GM21786 (cell line): ENCODE results near the gene DCP2.

ENCODE experiments used
- ATAC-seq: cut with Tn5 transposase; IDR thresholded peaks from one replicate; pipeline ENCODE4 v1.9.1; 2021; ENCODE audit not compliant: unreplicated experiment

The DCP2 gene

DNA sequence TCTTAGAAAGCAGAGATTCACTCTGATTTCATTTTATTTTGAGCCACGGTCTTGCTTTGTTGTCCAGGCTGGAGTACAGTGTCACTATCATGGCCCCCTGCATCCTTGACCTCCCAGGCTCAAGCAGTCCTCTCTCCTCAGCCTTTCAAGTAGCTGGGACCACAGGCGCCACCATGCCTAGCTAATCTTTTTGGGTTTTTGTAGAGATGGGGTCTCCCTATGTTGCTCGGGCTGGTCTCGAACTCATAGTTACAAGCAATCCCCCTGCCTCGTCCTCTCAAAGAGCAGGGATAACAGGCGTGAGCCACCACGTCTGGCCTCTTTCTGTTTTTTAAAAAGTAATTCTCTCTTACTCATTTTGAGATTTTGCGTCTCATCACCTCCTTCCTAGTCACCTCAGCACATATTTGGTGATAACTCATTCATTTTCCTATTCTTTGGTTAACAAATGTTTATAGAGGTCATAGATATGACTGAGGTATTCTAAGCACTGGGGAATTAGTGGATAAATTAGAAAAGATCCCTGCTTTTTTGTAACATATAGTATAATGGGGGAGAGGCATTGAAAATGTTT, 10.8 kb upstream of the DCP2 start:
- no peak for ATAC-seq

DNA sequence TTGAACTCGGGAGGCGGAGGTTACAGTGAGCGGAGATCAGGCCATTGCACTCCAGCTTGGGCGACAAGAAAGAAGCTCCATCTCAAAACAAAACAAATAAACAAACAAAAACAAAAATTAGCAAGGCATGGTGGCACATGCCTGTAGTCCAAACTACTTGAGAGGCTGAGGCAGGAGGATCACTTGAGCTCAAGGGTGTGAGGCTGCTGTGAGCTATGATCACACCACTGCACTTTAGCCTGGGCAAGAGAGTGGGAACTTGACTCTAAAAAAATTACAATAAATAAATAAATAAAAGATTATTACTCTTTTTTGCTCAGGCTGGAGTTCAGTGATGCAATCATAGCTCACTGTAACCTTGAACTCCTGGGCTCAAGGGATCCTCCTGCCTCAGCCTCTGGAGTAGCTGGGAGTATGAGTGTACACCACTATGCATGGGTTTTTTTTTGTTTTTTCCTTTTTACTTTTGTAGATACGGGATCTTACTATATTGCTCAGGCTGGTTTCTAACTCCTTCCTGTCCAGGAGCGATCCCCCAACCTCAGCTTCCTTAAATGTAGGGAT, 9.0 kb upstream of the DCP2 start:
- ATAC-seq, result no peak

DNA sequence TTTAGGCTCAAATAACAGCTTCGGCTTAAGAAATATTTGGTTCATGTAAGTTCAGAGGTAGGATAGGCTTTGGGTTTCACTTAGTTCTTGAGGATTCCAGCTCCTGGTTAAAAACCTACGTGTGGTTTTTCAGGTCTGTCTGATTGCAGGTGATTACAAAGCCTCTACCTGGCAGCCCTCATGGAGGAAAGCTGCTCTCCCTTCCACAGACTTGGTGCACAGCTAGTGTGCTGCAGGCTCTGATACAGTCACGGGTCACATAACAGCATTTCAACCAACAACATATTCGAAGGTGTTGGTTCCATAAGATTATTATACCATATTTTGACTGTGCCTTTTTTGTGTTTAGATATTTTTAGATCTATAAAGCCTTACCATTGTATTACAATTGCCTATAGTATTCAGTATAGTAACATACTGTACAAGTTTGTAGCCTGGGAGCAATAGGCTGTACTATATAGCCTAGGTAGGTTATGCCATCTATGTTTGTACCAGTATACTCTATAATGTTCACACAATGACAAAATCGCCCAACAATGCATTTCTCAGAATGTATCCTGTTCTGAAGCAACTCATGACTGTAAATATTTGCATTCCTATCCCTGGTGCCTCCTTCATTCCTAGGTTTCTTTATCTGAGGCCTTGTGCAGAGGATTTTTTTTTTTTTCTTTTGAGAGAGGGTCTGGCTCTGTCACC, 8.0 kb upstream of the DCP2 start:
- ATAC-seq, result no peak

DNA sequence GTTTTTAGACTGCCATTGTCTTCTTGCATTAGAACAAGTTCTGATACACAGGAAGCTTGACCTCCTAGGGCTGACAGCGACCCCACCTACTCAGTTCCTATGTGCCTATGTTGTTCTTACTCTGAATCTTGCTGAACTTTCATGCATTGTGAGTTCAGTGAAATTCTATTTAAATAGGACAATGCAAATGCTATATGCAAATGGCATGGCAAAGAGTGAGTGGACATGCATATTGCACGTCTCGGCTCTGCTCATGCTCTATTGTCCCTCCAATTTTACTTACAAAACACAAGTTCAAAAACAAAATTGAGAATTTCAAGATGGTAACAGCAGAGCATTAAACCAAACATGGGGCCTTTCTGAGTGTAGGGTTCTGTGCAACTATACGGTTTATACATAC, 5.3 kb upstream of the DCP2 start:
- no peak for ATAC-seq

DNA sequence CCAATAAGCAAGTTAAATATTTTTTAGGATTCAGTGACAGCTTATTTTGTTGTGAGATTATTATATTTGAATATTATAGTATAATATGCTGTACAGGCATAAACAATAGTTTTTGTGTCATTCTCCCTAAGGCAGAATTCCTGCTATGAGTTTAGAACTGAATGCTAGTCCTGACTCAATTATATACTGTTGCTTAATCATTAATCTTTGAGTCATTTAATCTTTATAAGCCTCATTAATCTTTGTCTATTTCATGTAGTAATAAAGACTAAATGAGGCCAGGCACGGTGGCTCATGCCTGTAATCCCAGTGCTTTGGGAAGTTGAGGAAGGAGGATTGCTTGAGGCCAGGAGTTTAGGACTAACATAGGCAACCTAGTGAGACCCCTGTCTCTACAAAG, 3.6 kb upstream of the DCP2 start:
- no peak for ATAC-seq

GRCh38 chr5:112973904-112974303, 2.7 kb upstream of the DCP2 start:
- ATAC-seq, result no peak

- ATAC-seq, result no peak
Observed at GRCh38 chr5:112974901-112975300, 1.7 kb upstream of the DCP2 start.

DNA sequence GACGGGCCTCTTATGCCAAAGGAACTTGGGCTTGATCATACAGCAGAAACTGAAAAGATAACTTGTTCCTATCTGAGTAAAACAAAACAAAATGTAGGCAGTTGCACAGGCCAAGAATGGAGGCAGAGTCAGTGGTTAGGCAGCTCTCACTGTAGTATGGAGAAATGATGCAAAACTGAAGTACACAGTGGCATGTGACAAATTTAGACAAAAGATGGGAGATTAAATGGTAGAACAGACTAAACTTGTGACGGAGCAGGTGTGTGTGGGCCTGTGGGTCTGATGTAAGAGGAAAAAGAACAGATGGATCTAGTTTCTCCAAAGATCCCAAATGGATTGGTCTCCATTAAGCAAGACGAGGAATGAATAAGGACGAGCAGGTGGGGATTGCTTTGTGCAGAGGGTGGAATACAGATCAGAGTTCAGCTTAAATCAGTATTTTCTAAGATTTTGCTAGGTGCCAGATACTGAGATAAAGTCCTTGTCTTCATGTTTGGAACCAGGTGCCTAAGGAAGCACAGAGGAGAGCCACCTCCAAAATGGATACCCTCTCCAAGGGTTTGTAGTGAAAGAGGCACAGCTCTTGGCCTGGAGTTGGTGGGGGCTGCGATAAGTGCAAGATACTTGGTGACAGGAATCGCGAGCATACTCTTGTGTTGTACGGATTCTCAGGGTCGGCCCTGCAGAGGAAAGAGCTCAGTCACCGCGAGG, 722 bp upstream of the DCP2 start:
- peak; percentile 12 for ATAC-seq

GRCh38 chr5:112977440-112977861, 853 bp downstream of the DCP2 start:
- no peak for ATAC-seq

DNA sequence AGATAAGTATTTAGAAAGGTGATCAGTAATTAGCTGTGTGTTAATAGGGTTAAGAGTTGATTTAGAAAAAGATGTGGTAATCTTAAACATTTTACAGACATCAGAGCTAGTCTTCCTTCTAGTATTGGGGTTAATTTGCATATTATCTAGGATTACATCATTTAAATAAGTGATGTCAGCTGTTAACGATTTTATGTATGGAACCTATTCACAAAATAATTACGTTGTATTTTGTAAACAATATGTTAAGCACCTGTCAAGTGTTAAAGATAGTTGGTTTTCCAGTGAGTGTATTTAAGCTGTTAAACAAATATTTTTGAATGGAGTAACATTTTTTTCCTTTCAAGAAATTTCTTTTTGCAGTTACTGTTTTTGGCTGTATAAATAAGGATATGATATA, 2.2 kb downstream of the DCP2 start:
- no peak for ATAC-seq

DNA sequence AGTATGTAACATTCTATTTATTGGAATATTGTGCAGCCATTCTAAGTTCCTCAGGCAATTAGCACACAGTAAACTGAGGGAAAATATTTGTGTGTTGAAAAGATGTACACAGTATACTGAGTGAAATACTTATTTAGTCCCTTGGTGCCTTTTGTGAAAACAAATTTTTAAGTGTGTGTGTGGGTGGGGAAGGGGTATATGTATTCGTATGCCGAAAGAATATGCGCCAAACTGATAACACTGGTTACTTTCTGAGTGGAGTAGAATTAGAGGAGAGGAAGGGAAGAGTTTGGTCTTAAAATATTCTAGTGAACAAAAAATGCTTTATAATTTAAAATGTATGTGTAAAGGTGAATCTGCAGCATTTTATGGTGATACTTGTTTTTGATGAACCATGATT, 3.1 kb downstream of the DCP2 start:
- no peak for ATAC-seq

DNA sequence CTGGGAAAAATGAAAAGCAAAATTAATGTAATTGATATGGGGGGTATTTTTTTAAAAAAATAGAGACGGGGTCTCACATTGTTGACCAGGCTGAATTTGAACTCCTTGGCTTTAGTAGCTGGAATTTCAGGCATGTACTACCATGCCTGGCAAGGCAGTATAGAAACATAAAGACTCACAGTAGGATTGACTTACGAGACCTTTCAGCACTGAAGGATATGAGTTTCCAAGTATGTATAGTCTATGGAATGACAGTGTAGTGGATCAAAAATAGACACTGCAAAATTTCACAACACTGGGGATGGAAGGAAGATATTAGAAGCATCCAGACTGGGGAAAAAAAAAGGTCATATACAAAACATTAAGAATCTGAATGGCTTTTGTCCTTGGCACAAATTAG, 6.8 kb downstream of the DCP2 start:
- ATAC-seq, result no peak

- no peak for ATAC-seq
Observed at GRCh38 chr5:112986224-112986623, 9.6 kb downstream of the DCP2 start.

DNA sequence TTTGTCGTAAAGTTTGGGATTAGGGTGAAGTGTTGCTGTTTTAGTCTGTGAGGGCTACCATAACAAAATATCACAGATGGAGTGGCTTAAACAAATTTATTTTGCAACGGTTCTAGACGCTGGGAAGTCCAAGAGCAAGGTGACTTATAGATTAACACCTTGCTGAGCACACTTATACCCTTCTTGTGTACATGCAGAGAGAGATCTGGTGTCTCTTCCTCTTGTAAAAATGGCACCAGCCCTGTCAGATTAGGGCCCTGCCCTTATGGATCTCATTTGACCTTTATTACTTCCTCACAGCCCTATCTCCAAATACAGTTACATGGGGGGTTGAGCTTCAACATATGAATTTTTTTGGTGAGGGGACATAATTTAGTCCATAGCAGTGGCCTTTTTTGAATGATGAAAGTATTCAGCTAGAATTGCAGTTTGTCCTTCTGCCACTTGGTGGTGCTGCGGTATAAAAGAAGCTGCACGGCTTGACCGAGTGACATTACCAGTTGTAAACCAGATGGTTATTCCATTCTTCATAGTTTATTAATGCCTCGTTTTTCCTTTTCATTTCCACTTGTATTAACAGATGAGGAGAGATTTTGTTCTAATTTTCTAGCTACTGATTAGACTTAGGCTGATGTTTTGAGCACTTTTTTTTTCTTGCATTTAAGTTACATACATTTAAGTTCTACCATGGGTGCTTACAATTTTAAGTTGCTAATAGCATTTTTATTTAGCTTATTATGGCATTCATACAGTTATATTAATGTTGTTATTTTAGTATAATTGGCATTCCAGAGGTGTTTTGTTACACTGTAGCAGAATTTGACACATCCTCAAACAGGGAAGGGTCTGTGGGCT, 19.4 kb downstream of the DCP2 start:
- ATAC-seq, result peak; percentile 81

GRCh38 chr5:112996830-112997374, 20.3 kb downstream of the DCP2 start:
- ATAC-seq, result no peak

- ATAC-seq, result no peak
Observed at GRCh38 chr5:112998296-112998695, 21.7 kb downstream of the DCP2 start.

DNA sequence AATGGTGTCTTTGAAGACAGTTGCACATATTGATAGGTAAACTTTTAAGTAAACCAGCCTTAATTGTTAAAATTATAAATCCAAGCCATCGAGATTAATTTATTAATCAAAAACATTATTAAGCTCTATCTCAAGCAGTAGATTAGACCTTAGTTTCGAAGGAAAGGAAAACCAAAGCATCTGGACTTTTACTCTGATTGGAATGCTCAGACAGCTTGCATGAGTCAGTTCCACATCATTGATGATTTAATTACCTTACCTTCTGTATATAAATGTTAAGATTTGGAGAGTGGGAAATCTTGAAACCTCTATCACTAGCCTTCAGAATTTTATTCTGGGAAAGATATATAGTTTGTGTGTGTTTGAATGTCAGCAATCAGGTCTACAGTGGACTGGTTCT, 23.9 kb downstream of the DCP2 start:
- ATAC-seq, result no peak

DNA sequence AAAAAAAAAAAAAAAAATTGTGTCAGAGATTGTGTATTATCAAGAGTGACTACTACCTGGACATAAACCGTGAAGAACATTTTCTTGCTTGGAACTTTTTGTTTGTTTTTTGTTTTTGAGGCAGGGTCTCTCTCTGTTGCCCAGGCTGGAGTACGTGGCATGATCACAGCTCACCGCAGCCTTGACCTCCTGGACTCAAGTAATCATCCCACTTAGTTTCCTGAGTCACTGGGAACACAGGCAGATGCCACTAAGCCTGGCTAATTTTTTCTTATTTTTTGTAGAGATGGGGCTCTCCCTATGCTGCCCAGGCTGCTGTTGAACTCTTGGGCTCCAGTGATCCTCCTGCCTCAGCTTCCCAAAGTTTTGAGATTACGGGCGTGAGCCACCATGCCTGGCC, 25.8 kb downstream of the DCP2 start:
- ATAC-seq, result no peak

- ATAC-seq, result no peak
Observed at GRCh38 chr5:113003763-113004162, 27.2 kb downstream of the DCP2 start.

GRCh38 chr5:113005454-113005853, 28.9 kb downstream of the DCP2 start:
- ATAC-seq, result no peak
